ENCODE measurements around the gene CELSR1.

Gene CELSR1

DNA sequence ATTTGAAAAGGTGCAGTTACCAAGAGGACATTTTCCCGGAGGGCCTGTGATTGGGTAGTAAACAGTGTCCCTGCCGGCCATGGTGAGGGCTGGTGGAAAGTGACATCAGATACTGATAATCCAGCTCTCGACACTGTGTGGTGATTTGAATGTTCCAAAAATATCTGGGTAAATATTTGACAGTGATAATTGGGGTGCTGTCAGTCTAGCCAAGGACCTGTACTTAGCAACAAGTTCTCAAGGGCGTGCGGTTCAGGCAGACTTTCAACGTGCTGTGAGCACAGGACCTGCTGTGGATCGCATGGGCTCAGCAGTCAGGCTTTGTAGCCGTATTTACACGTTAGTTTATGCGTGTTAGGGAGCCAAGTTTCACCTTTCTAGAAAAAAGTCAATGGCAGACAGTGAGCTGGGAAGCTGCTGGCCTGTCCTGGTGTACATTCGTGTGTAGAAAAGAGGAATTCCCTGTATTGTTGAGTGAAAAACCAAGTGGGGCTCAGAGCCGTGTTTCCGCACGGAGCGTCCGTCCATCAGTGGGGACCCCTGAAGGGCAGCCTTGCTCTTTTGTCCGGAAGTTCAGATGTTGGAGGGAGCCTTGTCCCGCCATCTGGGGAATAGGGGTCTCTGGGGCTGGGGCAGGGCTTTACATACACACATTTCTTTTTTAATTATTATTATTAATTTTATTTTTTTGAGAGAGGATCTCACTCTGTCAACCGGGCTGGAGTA lies 190.6 kb downstream of the CELSR1 start:
- no peak for DNase-seq

GRCh38 chr22:46340676-46341075 lies 196.7 kb downstream of the CELSR1 start:
- DNase-seq = no peak

DNA sequence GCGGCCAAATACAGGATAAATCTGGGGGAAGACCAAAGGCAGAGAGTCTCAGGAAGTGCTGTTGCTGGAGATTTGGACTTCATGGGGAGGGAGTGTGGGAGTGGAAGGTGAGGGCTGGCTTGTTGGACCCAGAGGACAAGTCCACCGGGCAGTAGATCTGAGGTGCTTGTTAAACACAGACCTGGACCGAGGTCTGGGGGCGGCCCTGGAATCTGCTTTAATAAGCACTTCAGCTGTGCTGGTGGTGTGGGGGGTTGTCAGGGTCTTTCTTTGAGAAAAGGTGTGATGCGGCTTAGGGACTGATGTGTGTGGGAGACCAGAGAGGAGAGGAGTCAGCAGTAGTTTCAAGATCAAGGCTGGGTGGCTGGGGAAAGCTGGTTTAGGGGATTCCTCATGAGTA lies 197.5 kb downstream of the CELSR1 start:
- no peak for DNase-seq

GRCh38 chr22:46338636-46339035 lies 198.8 kb downstream of the CELSR1 start:
- no peak for DNase-seq

DNA sequence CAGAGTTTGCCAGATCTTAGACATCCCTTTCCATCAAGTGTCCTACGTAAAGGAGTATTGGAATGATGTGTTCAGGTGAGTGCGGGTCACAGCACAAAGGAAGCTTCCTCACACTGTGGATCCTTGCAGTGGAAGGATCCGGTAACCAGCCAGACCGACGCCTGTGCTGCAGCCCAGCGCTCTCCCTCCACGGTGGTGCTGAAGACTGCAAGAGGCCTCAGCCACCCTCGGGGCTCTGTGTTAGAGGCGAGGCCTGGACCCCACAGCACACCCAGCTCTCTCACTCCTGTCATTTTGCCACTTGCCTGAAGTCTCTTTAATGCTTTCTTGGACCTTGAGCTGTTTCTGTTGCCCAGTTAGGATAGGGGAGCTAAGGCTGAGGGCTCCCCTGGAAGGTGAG lies 199.6 kb downstream of the CELSR1 start:
- DNase-seq = no peak

- DNase-seq = no peak
Measured at GRCh38 chr22:46336119-46337078, 201.0 kb downstream of the CELSR1 start.

DNA sequence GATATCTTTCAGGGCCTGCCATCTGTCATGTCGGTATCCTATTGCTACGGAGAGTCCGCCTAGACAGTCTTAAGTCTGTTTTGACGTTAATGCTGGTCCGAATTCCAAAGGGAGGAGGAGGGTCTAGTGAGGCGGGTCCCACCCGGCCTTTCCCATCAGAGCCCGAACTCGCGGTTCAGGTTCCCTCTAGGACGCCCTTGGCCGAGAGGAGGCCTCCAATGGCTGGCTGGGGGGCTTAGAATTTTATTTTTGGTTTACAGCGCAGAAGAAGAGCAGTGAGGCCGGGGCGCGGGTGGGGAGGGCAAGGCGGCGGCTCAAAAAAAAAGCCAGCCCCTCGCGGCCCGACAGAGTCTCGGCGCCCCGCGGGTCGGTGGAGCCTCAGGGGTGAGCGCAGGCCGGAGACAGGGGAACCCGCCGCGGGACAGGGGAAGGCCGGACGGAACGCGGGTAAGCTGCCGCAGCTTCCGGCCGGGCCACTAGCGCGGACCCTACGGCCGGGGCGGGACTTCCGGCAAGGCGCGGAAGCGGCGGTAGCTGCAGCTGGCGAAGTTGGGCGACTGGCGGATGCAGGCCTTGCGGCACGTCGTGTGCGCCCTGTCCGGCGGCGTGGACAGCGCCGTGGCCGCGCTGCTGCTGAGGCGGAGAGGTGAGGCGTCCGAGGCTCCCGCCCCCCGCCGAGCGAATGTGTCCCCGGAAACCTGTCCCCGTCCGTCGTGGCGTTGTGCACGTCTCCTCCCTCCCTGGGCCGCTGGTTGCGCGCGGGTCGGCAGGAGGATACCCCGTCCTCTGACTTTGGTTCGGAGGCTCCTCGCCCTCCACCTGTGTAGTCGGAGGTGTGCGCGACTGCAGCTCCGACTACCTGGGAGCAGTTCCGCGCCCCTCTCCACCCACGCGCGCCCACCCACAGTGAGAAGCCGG lies 202.0 kb downstream of the CELSR1 start, which contains the start of gene TRMU:
Gene TRMU (plus strand): TSS at position 514 of the 918 bp plus-strand sequence. CDS start 51 bp downstream, at position 565.
- peak; percentile 82 to 85 for DNase-seq

DNA sequence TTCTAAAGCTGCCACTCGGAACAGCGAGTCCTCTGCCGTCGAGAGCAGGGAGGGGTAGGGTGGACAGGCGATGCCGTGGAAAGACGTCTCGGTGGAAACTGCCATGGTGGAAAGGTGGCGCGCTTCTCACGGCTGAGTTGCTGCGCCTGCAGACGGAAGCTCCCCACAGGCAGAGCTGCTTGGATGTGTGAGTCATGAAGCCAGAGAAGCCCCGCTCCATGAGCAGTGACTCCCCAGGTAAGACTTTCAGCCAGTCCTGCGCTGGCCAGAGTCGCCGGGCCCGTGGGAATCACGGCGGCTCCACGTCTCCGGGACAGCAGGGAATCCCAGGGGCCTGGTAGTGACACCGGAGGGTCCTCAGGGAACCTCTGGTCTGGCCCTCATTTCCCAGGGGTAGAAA lies 205.9 kb downstream of the CELSR1 start:
- no peak for DNase-seq

DNA sequence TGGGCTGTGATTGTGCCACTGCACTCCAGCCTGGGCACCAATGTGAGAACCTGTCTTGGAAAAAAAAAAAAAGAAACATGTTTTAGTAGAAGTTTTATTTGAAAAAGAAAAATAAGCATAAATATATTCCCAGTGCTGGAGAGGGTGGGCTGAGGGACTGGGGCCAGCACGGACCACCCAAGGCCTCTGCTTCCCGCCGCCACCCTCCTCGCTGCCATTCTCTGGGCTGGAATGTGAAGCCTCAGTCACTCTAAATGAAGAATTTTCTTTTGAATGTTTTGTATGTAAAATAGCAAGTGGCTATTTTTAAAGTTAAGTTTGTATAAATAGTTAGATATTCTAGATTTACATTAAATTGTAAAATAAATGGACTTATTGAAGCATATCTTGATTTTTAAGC lies 207.0 kb downstream of the CELSR1 start:
- DNase-seq = no peak

- no peak for DNase-seq
Measured at GRCh38 chr22:46329616-46330015, 207.8 kb downstream of the CELSR1 start.

- no peak for DNase-seq
Measured at GRCh38 chr22:46328797-46329196, 208.6 kb downstream of the CELSR1 start.

DNA sequence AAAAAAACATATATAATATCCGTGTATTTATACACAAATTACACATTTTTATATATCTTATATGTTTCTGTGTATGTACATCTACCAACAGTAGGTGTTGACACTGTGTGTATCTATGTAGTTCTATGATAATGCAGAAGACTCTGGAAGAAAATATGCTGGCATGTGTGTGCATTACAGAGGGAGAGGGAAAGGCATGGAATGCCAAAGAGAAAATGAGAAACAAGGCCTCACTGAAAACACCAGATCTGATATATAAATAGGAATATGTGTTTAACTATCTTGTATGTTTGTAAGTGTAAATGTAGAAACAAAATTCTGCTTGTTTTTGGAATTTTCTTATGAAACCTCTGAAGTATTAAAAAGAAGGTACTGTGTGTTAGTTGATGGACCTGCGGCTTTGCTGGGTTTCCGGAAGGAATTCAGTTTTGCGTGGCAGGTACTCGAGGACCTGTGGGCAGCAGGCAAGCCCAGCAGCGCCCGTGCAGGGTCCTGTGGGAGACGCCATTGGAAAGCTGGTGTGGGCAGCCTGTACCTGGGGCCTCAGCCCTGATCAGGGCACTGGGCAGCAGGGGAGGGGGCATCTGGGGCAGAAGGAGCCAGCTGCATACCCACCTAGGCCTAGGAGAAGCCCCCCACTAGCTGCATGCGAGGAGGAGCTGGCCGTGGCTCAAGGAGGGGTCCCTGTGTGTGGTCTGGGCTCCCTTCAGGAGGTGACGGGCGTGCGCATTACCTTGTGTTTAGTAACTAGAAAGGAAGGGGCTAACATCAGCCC lies 209.5 kb downstream of the CELSR1 start:
- no peak for DNase-seq

GRCh38 chr22:46326066-46326680 lies 211.2 kb downstream of the CELSR1 start:
- no peak for DNase-seq

DNA sequence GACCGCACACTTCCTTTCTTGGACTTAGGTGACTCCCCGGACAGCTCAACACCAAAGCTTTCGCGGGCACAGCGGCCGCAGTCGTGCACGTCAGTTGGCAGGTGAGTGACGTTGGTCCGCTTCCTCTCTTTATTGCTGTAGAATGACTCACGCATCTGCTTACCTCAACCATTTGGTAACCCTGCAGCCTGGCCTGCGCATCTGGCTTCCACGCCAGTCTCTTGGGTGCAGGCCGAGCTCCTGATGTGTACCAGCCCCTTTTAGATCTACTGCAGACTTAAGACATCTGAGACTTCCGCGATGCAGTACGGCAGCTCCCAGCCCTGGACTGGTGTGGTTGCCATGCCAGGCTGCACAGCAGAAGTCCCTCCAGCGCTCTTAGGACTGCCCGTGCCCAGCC lies 214.3 kb downstream of the CELSR1 start:
- DNase-seq = no peak

GRCh38 chr22:46322711-46323110 lies 214.7 kb downstream of the CELSR1 start:
- DNase-seq = no peak

DNA sequence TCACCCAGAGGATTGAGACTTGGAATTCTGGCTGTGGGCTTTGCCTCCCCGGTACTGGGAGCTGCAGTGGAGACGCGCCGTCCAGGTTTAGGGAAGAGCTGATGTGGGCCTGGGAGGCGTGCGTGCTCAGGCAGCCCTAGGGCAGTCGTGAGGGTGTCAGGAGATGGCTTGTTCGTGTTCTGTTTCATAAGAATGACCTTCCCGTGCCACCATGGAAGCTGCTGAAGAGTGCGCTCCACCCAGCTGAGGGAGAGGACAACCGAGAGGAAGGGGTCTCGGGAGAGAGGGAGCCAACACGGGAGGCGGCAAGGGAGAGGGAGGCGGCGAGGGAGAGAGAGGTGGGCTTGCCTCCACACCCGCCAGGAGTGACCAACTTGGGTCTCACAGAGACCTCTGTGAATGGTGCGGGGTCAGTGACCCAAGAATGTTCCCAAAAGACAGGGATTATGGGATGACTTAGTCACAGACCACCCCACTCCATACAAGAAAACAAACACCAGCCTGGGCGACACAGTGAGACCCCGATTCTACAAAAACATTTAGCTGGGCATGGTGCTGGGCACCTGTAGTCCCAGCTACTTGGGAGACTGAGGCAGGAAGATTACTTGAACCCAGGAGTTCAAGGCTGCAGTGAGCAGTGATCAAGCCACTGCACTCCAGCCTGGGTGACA lies 216.6 kb downstream of the CELSR1 start:
- DNase-seq = no peak

DNA sequence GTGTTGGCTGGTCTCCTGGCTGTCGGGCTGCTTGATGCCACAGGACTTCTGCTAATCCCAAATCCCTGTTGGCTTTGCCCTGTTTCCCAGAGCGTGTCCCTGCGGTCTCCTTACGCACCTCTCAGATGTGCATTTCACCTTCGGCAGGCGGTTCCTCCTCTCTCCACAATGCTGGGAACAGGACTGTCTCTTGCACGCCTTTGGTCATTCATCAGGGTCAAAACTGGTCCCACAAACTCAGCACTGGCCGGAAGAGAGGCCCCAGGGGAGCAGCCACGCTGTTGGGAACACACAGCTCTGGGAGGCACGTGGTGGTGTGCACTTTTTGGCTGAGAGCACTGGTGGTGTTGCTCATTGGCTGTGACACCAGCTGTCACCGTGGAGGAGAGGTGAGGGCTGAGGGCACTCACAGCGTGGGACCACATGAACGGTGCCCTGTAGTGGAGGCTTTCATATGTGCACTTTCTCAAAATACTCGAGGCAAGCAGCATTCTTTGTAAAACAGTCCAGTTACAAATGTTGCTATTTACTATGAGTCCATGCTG lies 217.2 kb downstream of the CELSR1 start:
- no peak for DNase-seq

GRCh38 chr22:46319319-46319718 lies 218.1 kb downstream of the CELSR1 start:
- DNase-seq = no peak

DNA sequence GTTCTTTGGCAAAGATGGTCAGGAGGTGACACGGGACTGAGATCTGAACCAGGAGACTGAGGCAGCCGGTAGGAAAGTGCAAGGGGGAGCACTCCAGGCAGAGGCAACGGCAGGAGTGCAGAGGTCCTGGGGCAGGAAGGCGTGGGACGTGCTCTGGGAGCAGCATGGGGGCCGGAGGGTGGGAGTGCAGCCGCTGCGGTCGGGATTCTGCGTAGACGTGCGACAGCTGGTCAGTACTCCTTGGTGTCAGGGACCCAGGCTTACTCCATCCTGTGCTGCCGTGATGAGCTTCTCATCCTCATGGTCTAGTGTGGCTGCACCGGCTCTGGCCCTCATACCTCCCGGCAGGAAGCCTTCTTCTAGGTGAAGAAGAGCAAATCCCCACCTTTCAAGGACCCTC lies 218.8 kb downstream of the CELSR1 start:
- DNase-seq = no peak

GRCh38 chr22:46317646-46318045 lies 219.8 kb downstream of the CELSR1 start:
- DNase-seq = no peak

GRCh38 chr22:46315976-46316375 lies 221.4 kb downstream of the CELSR1 start:
- DNase-seq = no peak
